ENCODE measurements around the gene TEX2.

Gene TEX2

GRCh38 chr17:64269687-64270649 lies 6.9 kb upstream of the TEX2 start:
- DNase-seq, result no peak

GRCh38 chr17:64264891-64265290 lies 1.8 kb upstream of the TEX2 start:
- no peak for DNase-seq

- DNase-seq, result no peak
These were observed 661 bp downstream of the TEX2 start for GRCh38 chr17:64262198-64262999.

- no peak for DNase-seq
These were observed 1.5 kb downstream of the TEX2 start for GRCh38 chr17:64261417-64262145.

- no peak for DNase-seq
These were observed 2.2 kb downstream of the TEX2 start for GRCh38 chr17:64260886-64261285.

GRCh38 chr17:64259922-64260321 lies 3.1 kb downstream of the TEX2 start:
- DNase-seq, result no peak

GRCh38 chr17:64259426-64259825 lies 3.6 kb downstream of the TEX2 start:
- no peak for DNase-seq

GRCh38 chr17:64256913-64257807 lies 5.9 kb downstream of the TEX2 start:
- DNase-seq, result no peak

GRCh38 chr17:64255764-64256163 lies 7.3 kb downstream of the TEX2 start:
- DNase-seq, result no peak

- DNase-seq, result no peak
These were observed 8.3 kb downstream of the TEX2 start for GRCh38 chr17:64254755-64255154.

- no peak for DNase-seq
These were observed 9.6 kb downstream of the TEX2 start for GRCh38 chr17:64253470-64253869.

- DNase-seq, result no peak
These were observed 10.2 kb downstream of the TEX2 start for GRCh38 chr17:64252831-64253230.

GRCh38 chr17:64250233-64250835 lies 12.7 kb downstream of the TEX2 start:
- DNase-seq, result no peak

GRCh38 chr17:64247836-64248235 lies 15.2 kb downstream of the TEX2 start:
- DNase-seq, result no peak

GRCh38 chr17:64245218-64246145 lies 17.6 kb downstream of the TEX2 start:
- DNase-seq, result no peak

- no peak for DNase-seq
These were observed 18.9 kb downstream of the TEX2 start for GRCh38 chr17:64244165-64244564.

- DNase-seq, result no peak
These were observed 19.7 kb downstream of the TEX2 start for GRCh38 chr17:64243340-64243739.

GRCh38 chr17:64242633-64243032 lies 20.4 kb downstream of the TEX2 start:
- DNase-seq, result no peak

GRCh38 chr17:64240741-64241347 lies 22.2 kb downstream of the TEX2 start:
- no peak for DNase-seq

GRCh38 chr17:64240261-64240740 lies 22.8 kb downstream of the TEX2 start:
- no peak for DNase-seq
